Heart right ventricle (tissue), 16 donors: ENCODE data around the gene GPR78. TPM values are rescaled to one million over a fixed set of nuclear protein-coding genes. Genes with fewer than 3 reads are reported as not detected.

ENCODE experiments used
- ATAC-seq, 8 donors: fragments of 200-7000 bp; cut with Tn5 transposase; one replicate each; pipeline ENCODE4 v1.9.1; 2020; ENCODE audit warnings: mild to moderate bottlenecking in 8 of 8, moderate library complexity in 8 of 8, moderate number of reproducible peaks in 1 of 8
- DNase-seq, 2 donors: peaks; one replicate each; pipeline ENCODE4 v3.0.0-alpha.2; 2020
- H3K27ac ChIP-seq, 10 donors: fragments of 200-600 bp; sonication (generic) in 2 of 10; one replicate each; pipeline versions ENCODE4 v1.5.0 to v1.8.0; 2020 to 2022; ENCODE audit warnings: mild to moderate bottlenecking in 3 of 10
- H3K27me3 ChIP-seq, 7 donors: fragments of 200-600 bp; one replicate each; pipeline ENCODE4 v1.8.0; 2021 to 2022; ENCODE audit warnings: mild to moderate bottlenecking in 2 of 7
- H3K36me3 ChIP-seq, 9 donors: fragments of 200-600 bp; sonication (generic) in 1 of 9; one replicate each; pipeline versions ENCODE4 v1.5.0 to v1.8.0; 2020 to 2022; ENCODE audit warnings: mild to moderate bottlenecking in 2 of 9
- H3K4me1 ChIP-seq, 9 donors: fragments of 200-600 bp; sonication (generic) in 1 of 9; one replicate each; pipeline versions ENCODE4 v1.5.0 to v1.8.0; 2020 to 2022; ENCODE audit warnings: mild to moderate bottlenecking in 4 of 9
- H3K4me3 ChIP-seq, 10 donors: fragments of 200-600 bp; sonication (generic) in 2 of 10; one replicate each; pipeline versions ENCODE4 v1.5.0 to v1.8.0; 2020 to 2022; ENCODE audit warnings: mild to moderate bottlenecking in 7 of 10, moderate library complexity in 2 of 10
- H3K9me3 ChIP-seq, 11 donors: fragments of 200-600 bp in 10 of 11; sonication (generic) in 2 of 11; one replicate each; pipeline versions ENCODE4 v1.5.0 to v1.8.0; 2013 to 2022; ENCODE audit warnings: mild to moderate bottlenecking in 2 of 11, control low read depth in 1 of 11, moderate library complexity in 1 of 11
- WGBS, 2 donors: extraction: QIAGEN DNeasy Blood & Tissue Kit; methylation state at CpG; one replicate each; pipeline ENCODE4 v1.1.7; 2013; ENCODE audit warnings: inconsistent platforms in 1 of 2; 5-methylcytosine and 5-hydroxymethylcytosine counted together
- intact Hi-C, 10 donors: fragments of 100-400 bp; cut with DNase I; formaldehyde crosslinking; loops; one replicate each; pipeline versions ENCODE4 v1.11.1 to v1.14.2; 2022
- polyA plus RNA-seq, 2 donors: library from polyadenylated mRNA; stranded (reverse); fragments of 200-250 nt; gene quantifications; one replicate each; pipeline ENCODE4 v1.2.3, GENCODE V29; 2013
- total RNA-seq, 10 donors: library from RNA; stranded (reverse); fragmentation: NEBNext Ultra II Directional in 3 of 10; extraction: Animal tissue kit (Norgen Biotek cat#: 25700) in 3 of 10; gene quantifications; one replicate each; pipeline versions ENCODE4 v1.2.1 to v1.2.4, GENCODE V29; 2021 to 2023
- TF ChIP-seq, protein P1 (sequence below), 9 donors: fragments of 200-600 bp; sonication (generic) in 2 of 9; IDR thresholded peaks; one replicate each; pipeline versions ENCODE4 v1.5.0 to v1.8.0; 2021 to 2022; ENCODE audit warnings: antibody characterized with exemption in 9 of 9, mild to moderate bottlenecking in 5 of 9, moderate library complexity in 1 of 9
- donor health status: Arrhythmogenic right ventricular cardiomyopathy.
- donor health status: ischemic (EF 13 %, LVEDD 7.1; RV severe dilation, severe dysfunction).
- donor health status: healthy with polysubstance abuse.
- donor health status: DM: no; HTN: yes; CAD: no.
- donor health status: DM: no; HTN: no; CAD: no.
- donor health status: ischemic (EF 25% LVEDD 6.9; RV normal size, moderate dysfunction).
- donor health status: ischemic (EF 25% LVEDD 5.7; RV mildly dilated, moderate dysfunction).
- donor health status: healthy.
- donor health status: DM: yes; HTN: yes; CAD: no.
- donor health status: Ischemic cardiomyopathy.
- donor health status: ischemic (EF 35%, LVEDD 5.7; RV mildly dilated, moderate dysfunction).
- donor health status: nonischemic (EF 11% LVEDD 7.7; RV severe dilation, severe dysfunction).
- donor health status: DM: yes; HTN: yes; CAD: no.
- donor health status: PGD.
- donor health status: ischemic (EF 29% LVEDD 5.4; RV normal size, mild dysfunction).
- donor health status: nonischemic (EF 23%, LVEDD 6.1; RV moderate dilation, normal function).

Gene GPR78
- total and polyA plus RNA-seq, 12 donors: 0.01 to 0.12 TPM; not detected in 10

DNA sequence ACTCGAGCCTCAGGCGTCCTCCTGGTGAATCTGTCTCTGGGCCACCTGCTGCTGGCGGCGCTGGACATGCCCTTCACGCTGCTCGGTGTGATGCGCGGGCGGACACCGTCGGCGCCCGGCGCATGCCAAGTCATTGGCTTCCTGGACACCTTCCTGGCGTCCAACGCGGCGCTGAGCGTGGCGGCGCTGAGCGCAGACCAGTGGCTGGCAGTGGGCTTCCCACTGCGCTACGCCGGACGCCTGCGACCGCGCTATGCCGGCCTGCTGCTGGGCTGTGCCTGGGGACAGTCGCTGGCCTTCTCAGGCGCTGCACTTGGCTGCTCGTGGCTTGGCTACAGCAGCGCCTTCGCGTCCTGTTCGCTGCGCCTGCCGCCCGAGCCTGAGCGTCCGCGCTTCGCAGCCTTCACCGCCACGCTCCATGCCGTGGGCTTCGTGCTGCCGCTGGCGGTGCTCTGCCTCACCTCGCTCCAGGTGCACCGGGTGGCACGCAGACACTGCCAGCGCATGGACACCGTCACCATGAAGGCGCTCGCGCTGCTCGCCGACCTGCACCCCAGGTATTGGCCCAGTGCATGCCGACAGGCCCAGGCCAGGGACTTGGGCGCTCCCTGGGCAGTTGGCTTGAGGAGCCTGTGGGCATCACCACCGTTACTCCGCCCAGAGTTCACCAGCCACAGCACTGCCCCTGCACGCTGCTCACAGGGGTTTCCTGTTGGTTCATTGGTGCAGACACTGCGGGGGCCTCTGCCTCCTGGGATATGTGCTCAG is 1.1 kb downstream of the GPR78 start:
- peaks cover 10 to 92% (median 86%) of the 10 kb centered on the region in 7 donors for H3K27me3 ChIP-seq

DNA sequence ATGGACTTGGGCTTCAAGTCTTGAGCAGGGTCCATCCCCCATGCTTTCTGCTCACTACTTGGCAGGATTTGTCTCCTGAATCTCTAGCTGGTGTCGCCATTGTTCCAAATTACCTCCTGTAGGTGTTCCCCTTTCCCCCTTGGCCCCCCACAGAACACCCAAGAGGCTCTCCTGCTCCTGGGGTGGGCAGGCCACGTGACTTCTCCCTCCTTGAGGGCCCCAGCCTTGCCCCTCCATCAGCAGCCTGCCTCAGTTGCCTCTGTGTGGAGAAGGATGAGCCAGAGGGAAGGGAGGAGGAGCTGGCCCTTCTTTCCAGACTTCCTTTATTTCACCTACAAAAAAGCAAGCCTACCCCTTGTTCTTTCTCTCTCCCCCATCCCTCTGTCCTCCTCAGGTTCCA is 1.8 kb downstream of the GPR78 start:
- H3K36me3 ChIP-seq: no peaks in the 10 kb centered on the region
- intact Hi-C loops: no loop called here
- no peak for ATAC-seq
- H3K4me1 ChIP-seq: no peaks in the 10 kb centered on the region
- 55 to 56% methylated on average over 2 of the region's 2 CpGs for WGBS, 2 donors
- TF ChIP-seq, protein P1, sequence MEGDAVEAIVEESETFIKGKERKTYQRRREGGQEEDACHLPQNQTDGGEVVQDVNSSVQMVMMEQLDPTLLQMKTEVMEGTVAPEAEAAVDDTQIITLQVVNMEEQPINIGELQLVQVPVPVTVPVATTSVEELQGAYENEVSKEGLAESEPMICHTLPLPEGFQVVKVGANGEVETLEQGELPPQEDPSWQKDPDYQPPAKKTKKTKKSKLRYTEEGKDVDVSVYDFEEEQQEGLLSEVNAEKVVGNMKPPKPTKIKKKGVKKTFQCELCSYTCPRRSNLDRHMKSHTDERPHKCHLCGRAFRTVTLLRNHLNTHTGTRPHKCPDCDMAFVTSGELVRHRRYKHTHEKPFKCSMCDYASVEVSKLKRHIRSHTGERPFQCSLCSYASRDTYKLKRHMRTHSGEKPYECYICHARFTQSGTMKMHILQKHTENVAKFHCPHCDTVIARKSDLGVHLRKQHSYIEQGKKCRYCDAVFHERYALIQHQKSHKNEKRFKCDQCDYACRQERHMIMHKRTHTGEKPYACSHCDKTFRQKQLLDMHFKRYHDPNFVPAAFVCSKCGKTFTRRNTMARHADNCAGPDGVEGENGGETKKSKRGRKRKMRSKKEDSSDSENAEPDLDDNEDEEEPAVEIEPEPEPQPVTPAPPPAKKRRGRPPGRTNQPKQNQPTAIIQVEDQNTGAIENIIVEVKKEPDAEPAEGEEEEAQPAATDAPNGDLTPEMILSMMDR (IDR thresholded peaks at IDR 0.05): no peak
- no peak overlapping the region for H3K4me3 ChIP-seq
- no peak for DNase-seq
- H3K27ac ChIP-seq: no peak overlapping the region
- H3K27me3 ChIP-seq: peaks cover 10 to 99% (median 92%) of the 10 kb centered on the region in 7 donors
- H3K9me3 ChIP-seq: no peaks in the 10 kb centered on the region

More for the DNA sequence above, 1.1 kb downstream of the GPR78 start:
- ATAC-seq (peak in 2 of 8 donors; percentile 11 to 15), DNase-seq (no peak)
- Histone ChIP-seq H3K27ac (no peak overlapping the region), H3K4me3 (no peak overlapping the region), H3K36me3 (no peaks in the 10 kb centered on the region), H3K4me1 (no peaks in the 10 kb centered on the region), H3K9me3 (no peaks in the 10 kb centered on the region)
- intact Hi-C loops: no loop called here
- TF ChIP-seq, protein P1 (IDR thresholded peaks at IDR 0.05): no peak
- WGBS, 2 donors: 54 to 65% methylated on average over 66 of the region's 66 CpGs

DNA sequence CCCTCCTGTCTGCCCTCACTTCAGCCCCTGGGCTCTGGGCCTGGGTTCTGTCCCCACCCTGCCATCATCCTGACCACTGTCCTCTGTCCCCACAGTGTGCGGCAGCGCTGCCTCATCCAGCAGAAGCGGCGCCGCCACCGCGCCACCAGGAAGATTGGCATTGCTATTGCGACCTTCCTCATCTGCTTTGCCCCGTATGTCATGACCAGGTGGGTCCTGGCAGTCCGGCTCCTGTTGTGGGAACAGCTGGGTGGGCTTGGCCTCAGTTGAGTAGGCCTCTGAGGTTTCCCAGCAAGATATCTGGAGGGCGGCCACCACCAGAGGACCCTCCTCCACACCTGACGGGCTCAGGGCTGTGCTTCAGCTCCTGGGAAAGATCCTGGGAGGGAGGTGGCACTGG is 2.2 kb downstream of the GPR78 start:
- 88 to 90% methylated on average over 12 of the region's 12 CpGs for WGBS, 2 donors
- Histone ChIP-seq H3K4me1 (no peaks in the 10 kb centered on the region), H3K27ac (no peak overlapping the region), H3K4me3 (no peak overlapping the region), H3K36me3 (no peaks in the 10 kb centered on the region), H3K9me3 (no peaks in the 10 kb centered on the region), H3K27me3 (peaks cover 10 to 99% (median 92%) of the 10 kb centered on the region in 7 donors)
- DNase-seq (no peak), ATAC-seq (no peak)
- intact Hi-C loops: no loop called here
- TF ChIP-seq, protein P1 (IDR thresholded peaks at IDR 0.05): no peak

DNA sequence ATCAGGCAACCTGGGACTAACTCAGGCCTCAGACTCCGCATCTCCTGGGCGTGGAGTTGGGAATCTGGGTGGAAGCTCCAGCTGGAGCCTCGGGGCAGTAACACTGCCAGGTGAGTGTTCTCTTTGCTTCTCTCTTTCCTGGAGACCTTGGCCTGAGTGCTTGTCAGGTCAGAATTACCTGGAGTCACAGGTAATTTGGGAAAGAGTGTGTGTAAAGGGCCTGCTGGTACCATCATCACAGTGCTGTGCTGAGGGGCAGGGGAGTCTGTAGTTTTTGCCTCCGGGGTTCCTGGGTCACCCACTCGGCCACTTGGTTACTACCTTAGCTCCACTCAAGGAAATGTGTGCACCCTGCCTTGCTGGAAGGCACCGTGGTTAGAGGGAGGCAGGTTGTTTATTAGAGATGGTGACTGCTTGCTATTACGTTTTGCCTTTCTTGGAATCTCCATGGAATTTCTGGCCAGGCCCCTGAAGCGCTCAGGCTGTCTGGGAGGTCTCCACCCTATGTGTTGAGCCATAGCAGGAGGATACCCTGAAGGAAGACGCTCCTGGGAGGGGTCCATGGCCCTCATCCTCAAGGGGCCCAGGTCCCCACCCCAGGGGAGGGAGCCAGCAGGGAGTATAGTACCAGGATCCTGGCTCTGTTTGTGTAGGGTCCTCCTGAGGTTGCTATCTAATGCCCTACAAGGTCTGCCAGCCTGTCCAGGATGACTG is 2.9 kb downstream of the GPR78 start:
- Histone ChIP-seq H3K9me3 (no peaks in the 10 kb centered on the region), H3K4me3 (no peak overlapping the region), H3K4me1 (no peaks in the 10 kb centered on the region), H3K27ac (no peak overlapping the region), H3K27me3 (peaks cover 10 to 99% (median 93%) of the 10 kb centered on the region in 7 donors), H3K36me3 (no peaks in the 10 kb centered on the region)
- WGBS, 2 donors: 69 to 78% methylated on average over 9 of the region's 9 CpGs
- DNase-seq: no peak
- no peak for ATAC-seq
- intact Hi-C loops: no loop called here
- TF ChIP-seq, protein P1 (IDR thresholded peaks at IDR 0.05): no peak
